Measurements from ENCODE around the gene NEXN.
"Not testable (repeated sequence)": the region's sequence is repeated elsewhere in the genome, so short reads cannot be mapped to it uniquely, and the experiment has no call there.

NEXN gene

DNA sequence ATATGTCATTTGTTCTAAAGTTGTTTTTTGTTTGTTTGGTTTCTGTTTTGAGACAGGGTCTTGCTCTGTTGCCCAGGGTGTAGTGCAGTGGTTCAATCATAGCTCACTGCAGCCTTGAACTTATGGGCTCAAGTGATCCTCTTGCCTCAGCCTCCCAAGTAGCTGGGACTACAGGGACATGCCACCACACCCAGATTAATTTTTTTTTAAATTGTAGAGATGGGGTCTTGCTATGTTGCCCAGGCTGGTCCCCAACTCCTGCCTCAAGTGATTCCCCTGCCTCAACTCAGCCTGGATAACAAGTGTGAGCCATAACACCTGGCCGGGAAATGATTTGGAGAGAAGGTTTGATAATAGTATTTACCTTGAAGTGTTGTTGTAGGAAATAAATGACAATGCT is 18.2 kb downstream of the NEXN start:
- no peak for DNase-seq

DNA sequence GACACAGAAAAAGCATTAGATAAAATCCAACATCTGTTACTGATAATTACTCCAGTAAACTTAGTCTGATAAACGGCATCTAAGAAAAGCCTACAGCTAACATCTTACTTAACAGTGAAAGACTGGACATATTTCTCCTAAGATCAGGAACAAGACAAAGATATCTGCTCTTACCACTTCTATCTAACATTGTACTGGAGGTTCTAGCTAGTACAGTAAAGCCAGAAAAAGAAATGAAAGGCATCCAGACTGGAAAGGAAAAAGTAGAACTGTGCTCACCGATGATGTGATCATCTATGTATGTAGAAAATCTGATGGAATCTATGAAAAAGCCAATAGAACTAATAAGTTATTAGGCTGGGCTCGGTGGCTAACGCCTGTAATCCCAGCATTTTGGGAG is 21.7 kb downstream of the NEXN start:
- DNase-seq = no peak

DNA sequence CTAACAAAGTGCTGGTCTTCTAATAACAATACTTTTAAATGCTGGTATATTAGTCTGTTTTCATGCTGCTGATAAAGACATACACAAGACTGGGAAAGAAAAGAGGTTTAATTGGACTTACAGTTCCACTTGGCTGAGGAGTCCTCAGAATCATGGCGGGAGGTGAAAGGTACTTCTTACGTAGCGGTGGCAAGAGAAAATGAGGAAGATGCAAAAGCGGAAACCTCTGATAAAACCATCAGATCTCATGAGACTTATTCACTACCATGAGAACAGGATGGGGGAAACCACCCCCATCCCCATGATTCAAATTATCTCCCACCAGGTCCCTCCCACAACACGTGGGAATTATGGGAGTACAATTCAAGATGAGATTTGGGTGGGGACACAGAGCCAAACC is 30.5 kb downstream of the NEXN start:
- DNase-seq = not testable (repeated sequence)

DNA sequence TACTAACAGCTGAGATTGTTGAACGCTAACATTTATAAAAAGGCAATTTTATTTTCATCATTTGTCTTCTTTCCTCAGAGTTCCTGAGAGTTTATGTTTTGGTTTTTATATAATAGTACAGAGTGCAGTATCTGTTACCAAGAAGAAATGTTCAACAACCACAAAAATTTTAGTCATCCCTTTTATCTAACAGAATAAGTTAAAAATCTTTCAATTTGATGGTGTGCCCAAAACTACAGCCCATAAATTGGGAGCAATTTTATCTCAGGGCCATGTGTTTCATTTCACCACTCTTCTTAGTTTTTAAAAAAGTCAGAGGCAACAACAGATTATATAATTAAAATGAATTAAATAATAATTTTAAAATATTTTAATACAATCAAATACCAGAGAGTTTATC is 37.1 kb downstream of the NEXN start:
- DNase-seq = no peak

DNA sequence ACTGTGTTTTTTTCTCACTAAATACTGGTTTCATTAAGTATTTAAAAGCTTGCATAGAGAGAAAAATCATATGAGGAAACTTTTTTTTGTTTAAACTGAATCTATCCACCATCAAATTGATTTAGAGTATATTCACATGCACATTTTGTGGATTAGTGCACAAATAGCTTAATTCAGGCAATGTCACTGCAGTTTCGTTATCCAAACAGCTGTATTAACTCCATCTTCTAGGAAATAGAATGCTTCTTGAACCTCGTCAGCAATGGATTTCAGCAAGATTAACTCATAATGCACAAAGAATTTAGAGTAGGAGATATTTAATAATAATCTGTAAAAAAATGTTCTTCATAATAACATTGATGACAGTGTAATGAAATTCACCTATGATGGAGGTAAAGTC is 37.5 kb downstream of the NEXN start:
- DNase-seq = no peak

DNA sequence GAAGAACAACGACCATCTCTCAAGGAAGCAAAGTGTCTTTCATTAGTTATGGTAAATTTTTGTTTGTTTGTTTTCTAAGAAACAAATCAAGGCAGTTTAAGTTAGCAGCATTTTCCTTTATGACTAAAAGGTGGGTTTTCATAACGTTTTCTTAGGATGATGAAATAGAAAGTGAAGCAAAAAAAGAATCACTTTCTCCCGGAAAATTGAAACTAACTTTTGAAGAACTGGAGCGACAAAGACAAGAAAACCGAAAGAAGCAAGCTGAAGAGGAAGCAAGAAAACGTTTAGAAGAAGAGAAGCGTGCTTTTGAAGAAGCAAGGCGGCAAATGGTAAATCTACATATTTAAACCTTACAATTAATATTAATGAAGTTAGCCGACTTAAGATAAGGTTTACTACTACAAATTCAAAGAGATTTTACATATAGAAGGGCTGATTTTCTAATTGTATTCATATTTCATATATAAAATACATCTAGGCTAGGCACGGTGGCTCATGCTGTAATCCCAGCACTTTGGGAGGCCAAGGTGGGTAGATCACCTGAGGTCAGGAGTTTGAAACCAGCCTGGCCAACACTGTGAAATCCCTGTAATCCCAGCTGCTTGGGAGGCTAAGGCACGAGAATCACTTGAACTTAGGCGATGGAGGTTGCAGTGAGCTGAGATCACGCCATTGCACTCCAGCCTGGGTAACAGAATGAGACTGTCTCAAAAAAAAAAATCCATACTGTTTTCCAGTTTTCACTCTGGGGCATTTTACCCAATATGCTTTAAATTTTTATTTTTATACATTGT is 38.3 kb downstream of the NEXN start:
- no peak for DNase-seq

DNA sequence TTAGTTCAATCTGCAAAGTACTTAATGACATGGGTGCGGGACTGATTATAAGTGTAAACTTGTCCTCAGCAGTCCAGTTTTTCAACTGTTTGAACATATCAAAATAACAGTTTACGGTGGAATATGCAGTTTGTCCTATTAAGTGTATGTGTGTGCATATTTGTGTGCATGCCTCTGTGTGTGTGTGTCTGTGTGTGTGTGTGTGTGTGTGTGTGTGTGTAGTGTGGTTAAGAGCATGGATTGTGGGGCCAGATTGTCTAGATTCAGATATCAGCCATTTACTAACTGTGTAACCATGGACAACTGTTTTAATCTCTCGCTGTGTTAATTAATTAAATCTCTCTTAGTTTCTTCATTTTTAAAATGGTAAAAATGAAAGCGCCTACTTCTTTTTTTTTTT is 39.0 kb downstream of the NEXN start:
- DNase-seq = no peak

DNA sequence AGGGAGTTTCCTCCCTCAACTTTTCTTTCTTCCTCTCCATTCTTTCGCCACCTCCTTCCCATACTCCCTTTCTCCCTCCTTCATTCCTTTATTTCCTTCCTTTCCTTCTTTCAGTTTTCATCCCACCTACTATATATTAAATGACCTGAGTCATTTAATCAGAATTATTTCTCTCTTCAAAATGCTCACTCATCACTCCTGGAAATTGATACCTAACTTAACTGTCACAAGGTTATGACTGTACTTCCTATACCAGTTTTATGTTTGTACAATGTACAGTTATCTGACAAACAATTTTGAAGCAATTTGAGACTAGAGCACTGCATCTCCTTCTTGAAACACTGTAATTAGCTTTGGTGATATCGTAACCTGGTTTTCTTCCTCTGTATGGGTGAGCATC is 41.4 kb downstream of the NEXN start:
- DNase-seq = no peak

DNA sequence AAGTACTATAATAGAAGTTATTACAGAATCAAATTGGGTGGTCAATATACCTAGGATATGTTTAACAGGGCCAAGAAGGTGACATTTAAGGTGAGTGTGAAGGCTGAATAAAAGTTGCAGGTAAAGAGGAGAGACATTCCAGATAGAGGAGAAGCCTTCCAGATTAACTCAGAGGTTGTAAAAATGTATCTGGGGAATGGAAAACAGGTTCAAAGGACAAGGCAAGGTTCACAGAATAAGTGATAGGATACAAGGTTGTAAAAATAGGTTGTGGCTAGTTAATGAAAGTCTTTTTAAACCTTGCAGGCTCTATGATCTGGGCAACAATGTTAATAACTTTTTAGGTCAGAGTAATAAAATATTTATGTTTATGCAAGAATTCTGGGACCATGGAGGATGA is 50.2 kb downstream of the NEXN start:
- DNase-seq = no peak

DNA sequence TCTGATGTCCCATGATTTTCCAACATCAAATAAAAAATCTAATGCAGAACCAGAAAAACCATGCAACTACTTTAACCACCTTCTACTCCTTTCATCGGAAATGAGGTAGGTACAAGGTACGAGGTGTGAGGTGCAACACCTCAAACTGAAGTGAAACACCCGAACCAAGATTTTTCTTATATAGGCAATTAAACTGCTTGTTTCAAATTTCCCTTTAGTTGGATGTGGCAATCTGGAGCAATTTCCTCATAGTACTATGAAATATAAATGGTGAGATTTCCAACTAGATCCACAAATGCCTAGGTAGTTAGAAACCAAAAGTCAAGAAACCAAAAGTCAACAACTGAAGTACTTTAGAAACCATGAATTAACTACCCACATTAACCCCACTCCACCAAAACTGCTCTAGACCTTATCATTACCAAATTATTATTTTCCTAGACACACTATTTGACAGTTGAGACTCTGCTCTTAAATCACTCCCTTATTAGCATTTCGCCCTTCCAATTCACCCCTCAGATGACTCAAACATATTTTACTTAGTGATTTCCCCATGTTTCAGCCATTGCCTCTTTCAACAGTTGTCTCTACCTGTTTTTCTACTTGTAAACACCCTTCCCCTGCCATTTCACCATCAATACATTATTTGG is 52.6 kb downstream of the NEXN start:
- peak; percentile 28 for DNase-seq

DNA sequence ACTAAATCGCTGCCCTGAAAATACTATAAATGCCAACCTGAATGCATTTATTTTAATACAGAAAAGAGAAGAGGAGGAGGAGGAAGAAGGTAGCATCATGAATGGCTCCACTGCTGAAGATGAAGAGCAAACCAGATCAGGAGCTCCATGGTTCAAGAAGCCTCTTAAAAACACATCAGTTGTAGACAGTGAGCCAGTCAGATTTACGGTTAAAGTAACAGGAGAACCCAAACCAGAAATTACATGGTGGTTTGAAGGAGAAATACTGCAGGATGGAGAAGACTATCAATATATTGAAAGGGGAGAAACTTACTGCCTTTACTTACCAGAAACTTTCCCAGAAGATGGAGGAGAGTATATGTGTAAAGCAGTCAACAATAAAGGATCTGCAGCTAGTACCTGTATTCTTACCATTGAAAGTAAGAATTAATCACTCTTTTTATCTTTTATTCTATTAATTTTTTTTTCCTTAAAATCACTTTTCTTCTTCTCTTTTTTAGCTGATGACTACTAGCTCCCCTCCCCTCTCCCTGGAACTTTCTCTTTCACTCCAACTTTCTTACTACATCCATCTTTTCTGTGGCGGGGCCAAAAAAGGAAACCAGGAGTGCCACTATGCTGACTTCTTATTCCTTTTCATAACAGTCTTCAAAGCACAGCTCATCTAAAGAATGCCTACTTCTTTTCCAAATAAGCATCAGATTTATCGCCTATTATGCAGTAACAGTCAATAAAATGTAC is 54.1 kb downstream of the NEXN start:
- no peak for DNase-seq

DNA sequence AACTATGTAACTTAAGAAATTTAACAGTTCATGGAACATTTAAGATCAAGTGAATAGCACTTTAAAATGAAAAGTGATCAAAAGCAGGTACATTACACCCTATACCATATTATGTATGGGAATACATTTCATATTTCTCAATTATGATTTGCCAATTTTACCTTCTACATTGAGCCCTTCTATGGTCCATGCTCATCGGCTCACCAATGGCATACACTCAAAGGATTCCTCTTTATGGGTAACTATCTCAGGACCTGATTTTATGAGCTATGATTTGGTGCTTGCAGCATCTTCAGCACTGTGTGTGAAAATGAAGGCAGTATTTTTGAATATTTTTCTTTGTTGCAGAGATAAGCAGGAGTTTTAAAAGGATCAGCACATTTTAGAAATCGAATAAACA is 56.9 kb downstream of the NEXN start:
- DNase-seq = no peak

DNA sequence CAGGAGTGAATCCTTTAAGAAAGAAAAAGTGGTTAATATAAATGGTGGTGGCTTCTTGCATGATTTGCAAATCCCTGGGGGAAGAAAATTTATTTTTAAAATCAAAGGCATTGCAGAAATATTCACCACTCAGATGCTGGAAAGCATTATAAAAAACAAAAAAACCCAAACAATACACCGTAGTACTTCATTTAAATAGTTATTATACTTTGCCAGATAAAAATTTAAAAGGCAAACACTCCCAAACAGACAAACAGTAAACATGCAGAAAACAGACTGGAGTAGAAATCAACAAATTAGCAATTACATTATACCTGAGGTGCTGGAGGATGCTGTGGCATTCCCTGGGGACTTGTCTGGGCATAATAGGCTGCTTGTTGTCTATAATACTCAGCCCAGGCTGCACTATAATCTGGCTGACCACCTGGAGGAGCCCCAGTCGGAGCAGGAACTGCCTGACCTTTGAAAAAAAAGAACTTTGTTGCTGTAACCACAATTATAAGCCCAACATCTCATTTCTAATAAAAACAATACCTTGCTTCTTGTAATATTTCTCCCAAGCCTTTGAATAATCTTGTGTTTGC is 60.5 kb downstream of the NEXN start:
- peak; percentile 19 for DNase-seq

DNA sequence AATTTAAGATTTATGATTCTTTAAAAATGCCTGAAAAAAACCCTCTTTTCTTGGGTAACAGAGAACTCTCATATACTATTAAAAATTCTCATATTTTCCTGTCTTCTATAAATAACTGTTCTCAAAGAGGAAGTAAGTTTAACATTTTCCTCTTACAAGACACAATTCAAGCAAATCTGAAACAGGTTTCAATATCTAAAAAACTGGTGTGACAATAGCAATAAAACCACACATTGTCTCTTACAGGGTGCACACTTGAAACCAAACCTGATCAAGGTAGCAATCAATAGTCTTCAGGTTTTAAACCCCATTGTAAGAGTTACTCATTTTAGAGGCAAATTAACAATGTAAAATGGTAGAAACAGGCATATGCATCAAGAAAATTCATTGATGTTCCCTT is 62.4 kb downstream of the NEXN start:
- no peak for DNase-seq

DNA sequence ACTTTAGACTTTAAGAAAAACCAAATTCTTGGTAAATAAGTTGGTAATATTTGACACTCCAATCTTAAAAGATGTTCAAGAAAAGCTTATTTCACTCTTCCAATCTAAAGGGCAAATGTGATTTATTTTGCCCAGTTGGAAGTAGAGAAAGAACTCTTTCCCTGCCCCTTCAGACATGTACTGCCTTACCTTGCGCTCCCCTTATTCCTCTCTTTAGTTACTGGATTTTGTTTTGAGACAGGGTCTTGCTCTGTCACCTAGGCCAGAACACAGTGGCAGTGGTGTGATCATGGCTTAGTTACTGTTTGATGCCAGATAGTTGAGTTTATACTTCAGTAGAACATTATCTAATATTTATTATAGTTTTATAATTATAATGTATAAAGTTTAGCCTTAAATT is 62.9 kb downstream of the NEXN start:
- DNase-seq = no peak

DNA sequence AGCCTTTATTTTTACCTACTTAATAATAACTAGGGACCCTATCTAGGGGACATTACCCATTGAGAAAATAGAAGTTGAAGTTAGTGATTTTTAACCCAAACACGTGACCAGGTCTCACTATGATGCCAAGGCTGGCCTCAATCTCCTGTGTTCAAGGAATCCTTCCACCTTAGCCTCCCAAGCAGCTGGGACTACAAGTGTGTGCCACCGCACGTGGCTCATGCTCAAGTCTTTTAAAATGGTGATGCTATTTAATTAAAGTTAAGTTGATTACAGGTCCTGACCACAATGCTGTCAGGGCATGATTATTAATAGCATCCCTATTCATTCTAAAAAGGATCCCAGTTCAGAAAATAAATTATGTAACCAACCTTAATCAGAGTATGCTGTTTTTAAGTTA is 65.5 kb downstream of the NEXN start:
- DNase-seq = no peak

DNA sequence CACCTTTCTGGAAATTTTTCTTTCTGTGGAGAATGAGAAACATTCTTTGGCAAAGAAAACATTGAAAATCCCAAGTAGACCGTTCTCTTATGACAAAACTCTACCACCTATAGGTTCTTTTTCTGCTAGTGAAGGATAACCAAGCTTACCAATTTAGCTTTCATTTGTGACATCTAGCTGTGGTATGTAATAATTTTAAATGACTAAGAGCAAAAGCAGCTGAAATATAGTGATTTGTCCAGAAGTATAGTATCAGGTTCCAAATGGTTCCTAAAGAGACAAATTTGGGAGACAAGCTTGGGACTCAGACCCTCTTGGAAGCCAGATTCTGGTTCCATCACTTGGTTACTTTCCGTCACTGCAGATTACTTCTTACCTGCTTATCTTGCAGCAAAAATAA is 66.1 kb downstream of the NEXN start:
- DNase-seq = no peak

DNA sequence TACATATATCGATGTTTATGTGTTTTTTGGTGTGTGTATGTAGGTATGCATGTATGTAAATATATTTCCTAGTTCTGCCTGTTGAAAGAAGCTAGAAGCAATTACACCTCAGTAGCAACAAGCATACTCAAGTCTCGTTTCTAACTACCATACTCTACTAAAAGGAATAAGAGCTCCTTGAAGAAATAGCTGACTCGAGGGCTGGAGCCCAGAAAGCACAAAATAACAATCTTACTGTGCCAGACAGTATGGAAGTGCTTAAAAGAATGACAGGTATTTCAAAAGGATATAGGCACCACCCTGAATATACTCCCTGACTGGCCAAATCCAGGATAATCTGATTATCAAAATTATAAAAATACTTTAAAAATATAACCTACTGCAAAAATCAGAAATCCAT is 67.3 kb downstream of the NEXN start:
- no peak for DNase-seq

DNA sequence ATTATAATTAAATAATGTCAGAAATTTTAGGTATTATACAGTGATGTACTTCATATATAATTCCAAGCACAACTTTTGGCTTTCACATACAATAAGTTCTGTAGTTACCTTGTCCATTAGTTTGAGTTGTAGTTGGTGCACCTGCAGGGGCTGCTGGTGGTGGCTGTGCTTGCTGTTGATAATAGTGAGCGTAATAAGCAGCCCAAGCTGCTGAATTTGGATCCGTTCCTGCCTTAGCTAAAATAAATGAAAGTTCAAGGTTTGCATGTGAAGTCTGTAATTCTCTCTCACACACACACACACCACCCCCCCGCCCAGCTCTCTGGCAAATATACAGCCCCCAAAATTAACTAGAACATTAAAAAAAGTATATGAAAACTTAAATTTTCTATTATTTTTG is 68.0 kb downstream of the NEXN start:
- no peak for DNase-seq

DNA sequence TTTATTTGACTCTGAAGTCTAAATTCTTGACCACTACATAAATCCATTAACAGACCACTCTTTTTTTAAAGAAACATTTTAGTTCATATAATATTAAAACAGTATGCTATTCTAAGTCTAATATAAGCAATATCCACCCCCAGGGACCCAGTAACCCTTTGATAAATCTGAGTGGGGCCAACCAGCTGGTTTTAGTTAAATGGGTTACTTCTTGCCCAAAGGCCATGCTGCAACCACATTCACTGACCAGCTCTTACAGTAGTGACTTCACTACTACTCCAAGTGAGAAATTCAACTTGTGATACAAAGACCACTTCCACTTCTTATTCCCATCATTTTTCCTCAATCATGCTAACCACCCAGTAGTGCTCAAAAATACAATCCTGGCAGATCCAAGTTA is 70.0 kb downstream of the NEXN start:
- no peak for DNase-seq

DNA sequence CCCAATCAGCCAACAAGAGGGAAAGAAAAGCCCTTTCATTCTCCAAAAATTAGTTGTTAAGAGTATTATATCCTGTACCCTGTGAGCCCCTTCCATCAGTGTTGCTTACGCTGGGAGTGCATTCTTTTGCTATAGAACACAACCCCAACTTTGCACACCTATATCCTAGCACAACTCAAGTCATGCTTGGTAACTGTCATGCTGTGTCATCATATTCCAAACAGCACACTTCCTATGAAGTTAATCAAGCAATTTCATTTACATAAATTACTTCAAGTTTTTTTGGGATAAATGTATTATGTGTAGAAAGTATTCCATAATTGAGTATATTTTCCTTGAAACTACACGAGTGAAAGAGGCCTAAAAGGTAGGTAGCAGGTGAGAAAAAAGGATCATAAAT is 70.4 kb downstream of the NEXN start:
- DNase-seq = no peak

DNA sequence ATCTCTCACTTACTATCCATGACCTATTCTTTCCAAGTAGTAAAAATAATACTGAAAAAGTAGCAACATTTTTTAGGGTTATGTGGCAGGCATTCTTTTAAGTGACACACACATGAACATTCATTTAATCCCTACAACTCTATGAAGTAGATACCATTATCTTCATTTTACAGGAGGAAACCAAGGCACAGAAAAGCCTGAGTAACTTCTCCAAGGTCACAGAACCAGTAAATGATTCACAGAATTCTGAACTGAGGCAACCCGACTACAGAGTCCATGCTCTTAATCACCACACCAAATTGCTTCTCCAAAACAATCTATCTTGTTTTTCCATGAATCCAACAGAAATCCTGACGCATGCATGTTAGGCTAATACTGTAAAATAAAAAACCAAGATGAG is 73.0 kb downstream of the NEXN start:
- DNase-seq = no peak

DNA sequence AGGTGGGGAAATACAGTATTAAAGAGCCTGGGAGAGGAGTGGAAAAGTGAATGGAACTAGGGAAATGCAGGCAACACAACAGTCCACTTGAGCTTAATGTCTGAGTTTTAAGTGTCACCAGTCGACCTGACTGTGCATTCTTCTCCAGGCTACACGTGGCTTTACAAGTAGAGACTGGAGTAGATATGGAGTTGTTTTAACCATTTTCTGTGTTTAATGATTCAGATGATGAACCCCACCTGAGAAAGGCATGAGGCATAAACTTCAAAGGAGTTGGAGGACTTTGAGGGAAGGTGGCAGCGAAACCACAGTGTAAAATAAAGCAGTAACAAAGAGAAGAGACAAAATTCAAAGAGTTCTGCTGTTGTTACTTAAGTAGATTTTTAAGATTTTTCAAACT is 77.9 kb downstream of the NEXN start:
- DNase-seq = no peak

DNA sequence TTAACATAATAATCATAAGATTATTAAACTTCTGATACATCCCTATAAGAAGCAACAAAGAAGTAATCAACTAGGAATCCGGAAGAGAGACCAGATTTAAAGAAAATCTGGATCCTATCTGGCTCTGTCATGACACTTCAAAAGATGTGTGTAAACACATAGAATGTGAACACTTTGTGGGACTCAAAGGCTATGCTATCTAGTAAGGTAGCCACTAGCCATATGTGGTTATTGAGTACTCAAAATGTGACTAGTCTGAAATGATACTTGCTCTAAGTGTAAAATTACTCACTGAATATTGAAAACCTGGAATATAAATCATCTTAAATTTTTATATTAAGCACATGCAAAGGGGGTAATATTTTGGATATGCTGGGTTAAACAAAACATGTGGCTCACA is 81.8 kb downstream of the NEXN start:
- no peak for DNase-seq
